GM19397 (cell line): ENCODE measurements around the gene RHBG.
"Not testable (repeated sequence)": the region's sequence is repeated elsewhere in the genome, so short reads cannot be mapped to it uniquely, and the experiment has no call there.

Experiments
- ATAC-seq: cut with Tn5 transposase; IDR thresholded peaks from one replicate; pipeline ENCODE4 v1.9.1; 2021; ENCODE audit warnings: mild to moderate bottlenecking, moderate library complexity; ENCODE audit not compliant: unreplicated experiment

RHBG gene, protein sequence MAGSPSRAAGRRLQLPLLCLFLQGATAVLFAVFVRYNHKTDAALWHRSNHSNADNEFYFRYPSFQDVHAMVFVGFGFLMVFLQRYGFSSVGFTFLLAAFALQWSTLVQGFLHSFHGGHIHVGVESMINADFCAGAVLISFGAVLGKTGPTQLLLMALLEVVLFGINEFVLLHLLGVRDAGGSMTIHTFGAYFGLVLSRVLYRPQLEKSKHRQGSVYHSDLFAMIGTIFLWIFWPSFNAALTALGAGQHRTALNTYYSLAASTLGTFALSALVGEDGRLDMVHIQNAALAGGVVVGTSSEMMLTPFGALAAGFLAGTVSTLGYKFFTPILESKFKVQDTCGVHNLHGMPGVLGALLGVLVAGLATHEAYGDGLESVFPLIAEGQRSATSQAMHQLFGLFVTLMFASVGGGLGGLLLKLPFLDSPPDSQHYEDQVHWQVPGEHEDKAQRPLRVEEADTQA

DNA sequence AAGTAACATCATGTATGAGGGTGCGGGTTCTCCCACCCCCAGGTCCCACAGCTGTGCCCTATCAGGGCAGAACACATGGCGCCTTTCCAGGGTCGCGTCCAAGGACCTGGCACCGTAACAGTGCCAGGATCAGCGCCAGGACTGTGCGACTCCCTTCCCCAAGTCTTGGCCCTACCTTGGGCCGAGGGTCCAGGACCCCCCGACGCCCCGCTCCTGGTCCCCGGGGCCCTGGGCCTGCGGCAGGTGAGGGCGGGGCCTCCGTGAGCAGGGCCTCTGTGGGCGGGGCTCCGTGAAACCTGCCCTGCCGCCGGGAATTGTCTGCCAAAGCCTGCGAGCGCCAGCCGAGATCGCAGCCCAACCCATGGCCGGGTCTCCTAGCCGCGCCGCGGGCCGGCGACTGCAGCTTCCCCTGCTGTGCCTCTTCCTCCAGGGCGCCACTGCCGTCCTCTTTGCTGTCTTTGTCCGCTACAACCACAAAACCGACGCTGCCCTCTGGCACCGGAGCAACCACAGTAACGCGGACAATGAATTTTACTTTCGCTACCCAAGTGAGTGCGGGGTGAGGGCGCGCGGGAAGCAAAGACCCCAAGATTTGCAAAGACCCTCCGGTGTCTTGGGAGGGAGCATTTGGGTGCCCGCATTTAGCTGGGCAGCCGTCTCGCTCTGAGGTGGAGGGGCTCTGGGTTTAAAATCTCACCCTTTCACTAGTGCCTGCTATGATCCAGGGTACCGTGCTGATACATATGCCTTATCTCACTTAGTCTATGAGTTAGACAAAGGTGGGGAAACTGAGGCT is at the start of gene RHBG:
TSS of gene RHBG (plus strand) at position 323 of the 796 bp plus-strand sequence. CDS start at position 362, 39 bp downstream.
- no peak for ATAC-seq

DNA sequence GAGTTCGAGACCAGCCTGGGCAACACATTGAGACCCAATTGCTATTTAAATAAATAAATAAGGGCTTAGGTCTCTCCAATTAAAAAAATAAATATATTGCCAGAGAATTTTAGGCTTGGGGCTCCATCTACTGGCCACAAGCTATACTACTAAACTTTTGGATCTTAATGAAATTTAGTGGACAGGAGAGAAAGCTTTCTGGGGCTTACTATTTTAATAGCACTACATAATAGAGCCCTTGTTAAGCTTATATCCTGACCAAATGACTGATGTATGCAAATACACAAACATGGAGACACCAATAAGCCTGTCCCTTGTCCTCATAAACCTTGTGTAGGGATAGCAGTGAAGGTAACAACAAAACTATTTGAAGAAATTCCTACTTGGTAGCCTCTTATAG is 49.3 kb upstream of the RHBG start:
- no peak for ATAC-seq

DNA sequence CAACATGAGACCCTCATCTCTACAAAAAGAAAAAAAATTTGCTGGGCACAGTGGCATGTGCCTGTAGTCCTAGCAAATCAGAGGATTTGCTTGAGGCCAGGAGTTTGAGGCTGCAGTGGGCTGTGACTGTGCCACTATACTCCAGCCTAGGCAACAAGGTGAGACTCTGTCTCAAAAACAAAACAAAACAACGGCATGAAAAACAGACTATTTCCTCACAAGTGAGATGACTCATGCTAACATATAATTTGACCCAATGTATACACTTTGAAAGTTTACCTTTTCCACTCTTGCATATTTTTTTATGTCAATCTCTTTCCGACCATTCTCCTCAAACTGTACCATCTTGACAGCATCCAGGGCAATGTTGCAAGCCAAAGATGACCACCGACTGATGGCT is 48.5 kb upstream of the RHBG start:
- no peak for ATAC-seq

DNA sequence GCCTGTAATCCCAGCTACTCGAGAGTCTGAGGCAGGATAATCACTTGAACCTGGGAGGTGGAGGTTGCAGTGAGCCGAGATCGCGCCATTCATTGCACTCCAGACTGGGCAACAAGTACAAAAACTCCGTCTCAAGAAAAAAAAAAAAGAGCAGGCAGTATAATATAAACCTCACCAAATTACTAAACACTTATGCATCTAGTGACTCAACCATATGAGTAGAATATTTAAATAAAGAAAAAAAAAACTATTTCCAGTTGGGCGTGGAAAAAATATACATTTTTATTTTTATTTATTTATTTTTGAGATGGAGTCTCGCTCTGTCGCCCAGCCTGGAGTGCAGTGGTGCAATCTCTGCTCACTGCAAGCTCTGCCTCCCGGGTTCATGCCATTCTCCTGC is 45.8 kb upstream of the RHBG start:
- not testable (repeated sequence) for ATAC-seq

DNA sequence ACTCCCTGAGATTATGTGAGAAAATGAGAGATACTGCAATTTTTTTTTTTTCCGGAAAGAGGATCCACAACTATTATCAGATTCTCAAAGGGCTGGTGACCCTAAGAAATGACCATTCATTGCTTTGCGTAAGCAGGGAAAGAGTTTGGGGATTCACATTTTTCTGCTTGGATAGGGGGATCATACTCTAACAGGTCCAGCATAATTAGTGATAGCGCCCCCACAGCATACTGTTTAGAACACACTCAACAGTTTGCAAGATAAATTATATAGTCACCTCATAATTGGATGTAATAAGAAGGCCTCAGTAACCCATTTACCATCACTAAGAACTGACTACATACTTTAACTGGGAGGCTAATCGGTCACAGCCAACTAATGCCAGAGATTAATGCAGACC is 32.8 kb upstream of the RHBG start:
- no peak for ATAC-seq

DNA sequence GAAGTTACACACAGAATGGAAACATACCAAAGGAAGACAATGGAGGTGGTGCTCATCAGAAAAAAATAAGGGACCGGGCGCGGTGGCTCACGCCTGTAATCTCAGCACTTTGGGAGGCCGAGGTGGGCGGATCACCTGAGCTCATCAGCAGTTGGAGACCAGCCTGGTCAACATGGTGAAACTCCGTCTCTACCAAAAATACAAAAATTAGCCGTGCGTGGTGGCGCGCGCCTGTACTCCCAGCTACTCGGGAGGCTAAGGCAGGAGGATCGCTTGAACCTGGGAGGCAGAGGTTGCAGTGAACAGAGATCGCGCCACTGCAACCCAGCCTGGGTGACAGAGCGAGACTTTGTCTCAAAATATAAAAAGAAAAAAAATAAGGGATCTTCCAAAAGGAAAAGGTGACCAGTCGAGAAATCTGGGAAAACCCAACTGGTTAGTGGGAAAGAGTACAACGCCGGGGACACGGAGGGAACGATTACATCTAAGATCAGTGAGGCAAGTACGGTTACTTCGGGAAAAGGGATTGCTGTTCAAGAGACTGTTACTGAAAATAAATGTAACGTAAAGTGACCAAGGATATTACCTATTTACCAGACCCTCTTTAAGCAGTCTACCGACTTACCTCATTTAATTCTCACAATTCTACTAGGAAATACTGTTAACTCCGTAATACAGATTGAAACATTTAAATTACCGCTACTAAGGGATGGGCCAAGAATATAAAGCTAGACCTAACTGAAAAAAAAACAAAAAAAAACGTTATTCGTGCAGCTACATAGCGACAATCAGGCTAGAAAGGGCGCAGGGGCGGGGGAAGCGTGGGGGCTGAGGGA is 31.7 kb upstream of the RHBG start:
- no peak for ATAC-seq

DNA sequence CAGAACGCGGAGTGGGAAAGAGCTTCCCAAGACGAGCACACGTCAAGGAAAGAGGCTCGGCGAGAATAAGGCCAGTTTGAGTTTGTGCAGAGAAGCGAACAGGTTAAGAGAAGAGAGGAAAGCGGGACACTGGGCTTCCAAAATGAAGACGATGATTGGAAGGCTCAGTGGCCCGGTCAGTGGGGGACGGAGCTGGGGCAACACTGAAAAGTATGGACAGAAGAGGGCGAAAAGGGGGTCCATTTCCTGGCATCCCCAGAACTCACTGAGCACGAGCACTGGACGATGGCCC is 31.2 kb upstream of the RHBG start:
- ATAC-seq, result no peak

DNA sequence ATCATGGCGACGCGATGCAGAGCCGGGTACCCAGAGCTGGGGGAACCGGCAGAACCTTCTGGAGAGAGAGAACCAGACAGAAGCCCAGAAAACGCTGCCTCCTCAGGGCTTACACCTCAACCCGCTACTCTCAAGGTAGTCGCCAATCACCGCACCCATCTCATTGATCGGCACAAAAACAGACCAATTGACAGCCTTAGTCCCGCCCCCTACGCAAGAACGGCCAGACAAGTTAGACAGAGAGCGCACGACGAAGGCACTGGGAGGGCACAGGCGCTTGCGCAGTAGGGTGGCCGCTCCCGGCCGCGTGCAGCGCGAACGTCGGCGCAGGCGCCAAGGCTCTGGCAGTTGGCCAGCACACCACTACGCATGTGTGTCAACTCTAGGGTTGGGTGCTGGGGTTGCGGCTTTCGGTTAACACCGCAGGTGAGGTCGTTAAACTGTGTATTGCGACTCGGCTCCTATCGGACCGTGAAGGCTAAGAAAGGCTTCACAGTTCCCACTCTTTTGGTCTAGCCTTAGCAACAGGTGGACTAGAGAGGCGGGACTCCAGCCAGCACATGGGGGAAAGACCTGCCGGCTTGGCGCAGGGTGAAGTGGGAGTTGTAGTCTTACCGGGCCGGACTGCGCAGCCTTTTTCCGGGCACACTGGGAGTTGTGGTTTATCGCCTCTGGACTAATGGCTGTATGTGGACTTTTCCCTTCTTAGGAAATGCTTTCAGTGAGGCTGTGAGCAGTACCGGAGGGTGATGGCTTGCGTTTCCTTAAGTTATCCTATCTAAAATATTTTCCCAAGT is 30.6 kb upstream of the RHBG start, which contains the start of the genes CCT3 and TSACC:
TSS of gene CCT3 (minus strand) at position 113 of the 797 bp plus-strand sequence. CDS start at position 5, 108 bp downstream.
TSS of gene TSACC (plus strand) at position 347 of the 797 bp plus-strand sequence. CDS start 1,232 bp downstream, outside the sequence.
- peak; percentile 92 for ATAC-seq

DNA sequence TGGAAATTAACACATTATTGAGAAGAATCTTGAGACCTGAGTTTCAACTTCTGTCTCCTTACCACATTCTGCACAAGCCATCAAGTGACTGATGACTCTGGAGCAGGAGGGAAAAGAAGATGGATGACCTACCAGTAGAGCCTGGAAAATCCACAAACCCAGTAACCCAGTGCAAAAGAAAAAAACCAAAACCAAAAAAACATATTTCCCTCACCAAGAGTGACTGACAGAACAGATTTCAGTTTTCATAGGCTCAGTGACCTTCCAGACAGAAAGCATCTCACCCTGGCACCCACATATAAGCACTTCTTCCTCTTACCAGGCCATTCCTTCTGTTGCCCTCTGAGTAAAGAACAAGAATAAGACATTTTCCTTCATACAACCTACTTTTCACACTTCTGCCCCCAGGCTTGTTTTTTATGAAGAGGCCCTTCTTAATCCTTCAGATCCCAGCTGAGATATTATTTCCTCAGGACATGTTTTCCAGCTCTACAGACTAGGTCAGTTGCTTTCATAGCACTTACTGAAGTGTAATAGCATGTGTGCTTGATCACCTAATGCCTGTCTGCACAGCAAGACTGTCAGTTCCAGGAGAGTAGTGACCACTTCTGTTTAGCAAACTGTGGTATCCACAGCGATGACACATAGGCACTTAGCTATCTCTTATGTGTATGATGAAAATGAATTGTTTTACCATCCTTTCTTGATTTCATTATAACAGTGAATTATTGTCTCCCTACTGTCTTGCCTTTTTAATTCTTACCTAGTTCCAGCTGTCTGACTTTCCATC is 26.6 kb upstream of the RHBG start:
- no peak for ATAC-seq

DNA sequence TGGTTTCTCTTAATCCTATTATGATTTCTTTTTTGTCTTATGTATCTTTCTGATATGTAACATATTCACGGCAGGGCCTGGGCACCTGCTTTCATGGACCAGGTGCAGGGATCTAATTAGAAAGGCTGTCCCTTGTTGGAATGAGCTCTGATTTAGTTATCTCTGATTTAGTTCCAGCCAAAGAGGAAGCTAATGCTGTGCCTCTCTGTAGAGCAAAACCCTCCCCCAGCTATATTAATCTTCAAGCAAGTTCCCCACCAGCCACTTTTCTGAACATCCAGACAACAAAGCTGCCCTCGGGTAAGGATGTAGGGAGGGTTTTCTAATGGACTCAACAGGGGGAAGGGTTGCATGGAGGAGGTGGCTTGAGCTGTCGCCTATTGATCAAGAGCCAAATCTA is 24.6 kb upstream of the RHBG start:
- ATAC-seq, result no peak

DNA sequence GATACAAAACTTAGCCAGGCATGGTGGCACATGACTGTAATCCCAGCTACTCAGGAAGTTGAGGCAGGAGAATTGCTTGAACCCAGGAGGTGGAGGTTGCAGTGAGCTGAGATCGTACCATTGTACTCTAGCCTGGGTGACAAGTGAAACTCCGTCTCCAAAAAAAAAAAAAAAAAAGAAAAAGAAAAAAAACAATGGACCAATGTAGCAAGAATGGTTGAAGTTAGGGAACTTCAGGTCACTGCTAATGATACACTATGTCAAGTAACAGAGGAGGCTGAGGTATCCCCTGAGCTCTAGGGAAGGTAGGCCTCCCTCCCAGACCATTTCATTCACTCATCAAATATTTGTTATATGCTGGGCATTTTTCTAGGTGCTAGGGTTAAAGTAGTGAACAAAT is 23.0 kb upstream of the RHBG start:
- not testable (repeated sequence) for ATAC-seq

DNA sequence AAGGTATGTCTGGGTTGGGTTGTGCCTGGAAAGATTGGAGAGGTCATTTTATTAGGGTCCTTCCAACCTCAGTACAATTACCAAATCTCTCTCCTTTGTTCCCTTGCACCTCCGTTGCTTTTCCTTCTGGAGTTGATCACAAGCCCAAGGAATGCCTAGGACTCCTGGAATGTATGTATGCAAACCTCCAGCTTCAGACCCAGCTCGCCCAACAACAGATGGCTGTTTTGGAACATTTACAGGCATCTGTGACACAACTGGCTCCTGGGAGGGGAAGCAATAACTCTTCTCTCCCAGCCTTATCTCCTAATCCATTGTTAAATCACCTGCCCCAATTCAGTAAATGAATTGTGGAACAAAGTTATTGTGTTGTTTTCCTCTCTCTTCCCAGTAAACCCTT is 22.4 kb upstream of the RHBG start:
- no peak for ATAC-seq

DNA sequence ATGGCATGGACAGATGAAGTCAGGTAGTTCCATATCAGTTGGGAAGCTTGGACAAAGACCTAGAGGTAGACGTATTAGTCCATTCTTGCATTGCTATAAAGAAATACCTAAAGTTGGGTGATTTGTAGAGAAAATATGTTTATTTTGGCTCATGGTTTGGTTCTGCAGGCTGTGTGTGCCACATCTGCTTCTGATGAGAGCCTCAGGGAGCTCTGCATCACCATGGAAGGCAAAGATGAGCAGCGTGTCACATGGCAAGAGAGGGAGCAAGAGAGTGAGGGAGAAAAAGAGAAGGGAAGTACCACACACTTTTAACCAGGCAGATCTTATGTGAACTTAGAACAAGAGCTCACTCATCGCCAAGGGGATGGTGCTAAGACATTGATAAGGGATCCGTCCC is 21.7 kb upstream of the RHBG start:
- ATAC-seq, result no peak

DNA sequence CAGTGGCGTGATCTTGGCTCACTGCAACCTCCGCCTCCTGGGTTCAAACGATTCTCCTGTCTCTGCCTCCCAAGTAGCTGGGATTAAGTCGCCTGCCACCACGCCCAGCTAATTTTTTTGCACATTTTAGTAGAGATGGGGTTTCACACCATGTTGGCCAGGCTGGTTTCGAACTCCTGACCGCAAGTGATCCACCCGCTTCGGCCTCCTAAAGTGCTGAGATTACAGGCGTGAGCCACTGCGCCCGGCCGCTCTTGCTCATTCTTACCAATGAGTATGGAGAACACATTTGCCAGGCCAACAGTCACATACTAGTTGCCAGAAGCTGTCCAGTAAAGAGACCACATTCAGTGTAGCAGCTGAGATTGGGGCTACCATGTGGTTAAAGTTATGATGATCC is 16.5 kb upstream of the RHBG start:
- ATAC-seq, result not testable (repeated sequence)

DNA sequence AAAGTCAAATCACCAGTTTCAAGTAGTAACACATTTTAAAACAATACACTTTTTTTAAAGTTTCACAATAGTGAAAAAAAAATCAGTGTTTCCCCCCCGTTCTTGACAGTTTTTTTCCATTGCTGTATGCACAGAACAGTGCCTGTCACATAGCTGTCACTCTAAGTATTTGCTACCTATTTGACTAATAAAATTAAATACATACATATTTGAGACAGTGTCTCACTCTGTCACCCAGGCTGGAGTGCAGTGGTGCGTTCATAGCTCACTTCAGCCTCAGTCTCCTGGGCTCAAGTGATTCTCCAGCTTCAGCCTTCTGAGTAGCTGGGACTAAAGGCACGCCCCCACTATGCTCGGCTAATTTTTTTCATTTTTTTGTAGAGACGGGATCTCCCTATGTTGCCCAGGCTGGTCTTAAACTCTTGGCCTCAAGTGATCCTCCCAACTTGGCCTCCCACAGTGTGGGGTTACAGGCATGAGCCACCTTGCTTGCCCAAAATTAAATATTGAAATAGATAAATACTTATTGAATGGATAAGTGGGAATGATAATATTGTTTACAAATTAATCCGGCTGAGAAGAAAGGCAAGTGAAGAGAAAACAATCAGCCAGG is 12.6 kb upstream of the RHBG start:
- ATAC-seq, result no peak

DNA sequence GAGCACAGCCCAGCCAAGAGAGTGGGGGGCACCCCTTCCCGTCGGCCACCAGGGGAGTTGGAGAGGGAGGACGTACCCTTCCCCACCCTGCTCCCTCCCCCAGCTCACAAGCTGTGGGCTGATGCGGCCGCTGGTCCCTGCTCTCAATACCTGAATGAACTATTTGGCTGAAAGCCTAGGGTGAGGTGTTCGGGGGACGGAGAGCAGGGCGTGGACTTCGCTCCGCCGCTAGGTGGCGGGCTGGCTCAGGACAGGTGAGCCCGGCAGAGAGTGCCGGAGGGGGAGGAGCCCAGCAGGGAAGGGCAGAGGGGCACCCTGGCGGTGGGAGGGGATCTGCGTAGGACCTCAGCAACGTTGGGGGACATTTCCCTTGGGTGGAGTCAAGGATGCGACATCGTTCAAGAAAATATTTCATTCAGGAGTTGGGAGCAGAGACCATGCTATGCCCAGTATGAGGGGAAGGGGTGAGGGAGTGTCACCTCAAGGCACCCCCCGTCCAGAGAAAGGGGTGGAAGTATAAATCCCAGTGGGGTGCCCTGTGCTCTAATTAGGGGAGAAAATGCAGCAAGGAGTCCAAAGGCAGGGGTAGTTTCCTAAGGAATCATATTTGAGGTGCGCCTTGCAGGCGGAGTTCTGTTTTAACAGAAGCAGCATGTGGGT is 12.0 kb upstream of the RHBG start:
- peak; percentile 60 for ATAC-seq

DNA sequence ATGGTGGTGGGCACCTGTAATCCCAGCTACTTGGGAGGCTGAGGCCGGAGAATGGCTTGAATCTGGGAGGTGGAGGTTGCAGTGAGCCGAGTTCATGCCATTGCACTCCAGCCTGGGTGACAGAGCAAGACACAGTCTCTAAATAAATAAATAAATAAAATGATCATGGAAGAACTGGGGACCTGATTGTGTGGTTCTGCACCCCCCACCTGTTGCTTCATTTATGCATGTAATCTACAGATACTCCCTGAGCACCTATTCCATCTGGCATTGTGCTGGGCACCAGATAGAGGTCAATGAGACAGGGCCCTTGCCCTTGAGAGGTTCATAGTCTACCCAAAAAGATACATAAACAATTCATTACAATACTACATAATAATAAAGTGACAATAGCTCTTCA is 11.0 kb upstream of the RHBG start:
- ATAC-seq, result no peak

DNA sequence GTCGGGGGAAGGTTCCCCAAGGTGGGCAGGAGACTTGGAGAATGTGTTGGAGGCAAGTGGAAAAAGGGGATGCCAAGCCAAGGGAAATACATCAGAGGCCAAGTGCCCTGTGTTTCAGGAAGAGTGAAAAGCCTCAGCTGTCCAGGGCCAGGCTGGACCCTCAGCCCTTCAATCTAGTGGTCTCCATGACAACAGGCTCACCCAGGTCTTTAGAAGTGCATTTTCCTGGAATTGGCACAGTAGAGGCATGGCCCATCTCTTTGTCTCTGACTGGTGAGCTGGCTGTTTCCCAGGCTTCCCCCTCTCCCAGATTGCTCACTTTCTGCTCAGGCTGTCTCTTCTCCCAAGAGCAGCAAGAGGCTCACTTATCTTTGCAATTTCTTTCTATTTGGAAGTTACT is 10.4 kb upstream of the RHBG start:
- no peak for ATAC-seq

DNA sequence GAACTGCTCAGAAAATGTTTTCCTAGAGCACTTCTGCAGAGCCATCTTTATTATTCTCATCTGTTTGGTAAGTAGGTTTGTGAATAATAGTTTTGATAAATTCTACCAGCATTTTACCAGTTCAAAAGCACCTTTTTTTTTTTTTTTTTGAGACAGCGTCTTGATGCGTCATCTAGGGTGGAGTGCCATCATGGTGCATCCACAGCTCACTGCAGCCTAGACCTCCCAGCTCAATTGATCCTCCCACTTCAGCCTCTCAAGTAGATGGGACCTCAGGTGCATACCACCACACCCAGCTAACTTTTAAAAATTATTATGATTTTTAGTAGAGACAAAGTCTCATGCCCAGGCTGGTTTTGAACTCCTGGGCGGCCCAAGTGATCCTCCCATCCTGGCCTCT is 9.8 kb upstream of the RHBG start:
- ATAC-seq, result no peak
